Fibroblast of villous mesenchyme (primary cell): ENCODE results near the gene SPACA6. TPM values are rescaled to one million over a fixed set of nuclear protein-coding genes. Genes with fewer than 3 reads are reported as not detected.
"Not testable (repeated sequence)": the region's sequence is repeated elsewhere in the genome, so short reads cannot be mapped to it uniquely, and the experiment has no call there.

Source experiments
- DNase-seq: peaks from one replicate; pipeline ENCODE4 v3.0.0-alpha.2; 2010; ENCODE audit warnings: low read depth
- H3K4me3 ChIP-seq: 2 replicates; pipeline ENCODE4 v1.5.1; 2011; ENCODE audit warnings: low read depth, mild to moderate bottlenecking, low read length
- total RNA-seq: library from RNA; depleted of rRNA; stranded (reverse); fragments of >200 nt; gene quantifications from 2 replicates; pipeline ENCODE4 v1.2.3, GENCODE V29; 2012
- TF ChIP-seq, protein P1 (sequence below): IDR thresholded peaks from 2 replicates; pipeline ENCODE4 v1.5.1; 2012; ENCODE audit warnings: low read depth, mild to moderate bottlenecking, low read length; ENCODE audit not compliant: insufficient read depth

The SPACA6 gene
- total RNA-seq, 1 donor = 10.8 TPM

DNA sequence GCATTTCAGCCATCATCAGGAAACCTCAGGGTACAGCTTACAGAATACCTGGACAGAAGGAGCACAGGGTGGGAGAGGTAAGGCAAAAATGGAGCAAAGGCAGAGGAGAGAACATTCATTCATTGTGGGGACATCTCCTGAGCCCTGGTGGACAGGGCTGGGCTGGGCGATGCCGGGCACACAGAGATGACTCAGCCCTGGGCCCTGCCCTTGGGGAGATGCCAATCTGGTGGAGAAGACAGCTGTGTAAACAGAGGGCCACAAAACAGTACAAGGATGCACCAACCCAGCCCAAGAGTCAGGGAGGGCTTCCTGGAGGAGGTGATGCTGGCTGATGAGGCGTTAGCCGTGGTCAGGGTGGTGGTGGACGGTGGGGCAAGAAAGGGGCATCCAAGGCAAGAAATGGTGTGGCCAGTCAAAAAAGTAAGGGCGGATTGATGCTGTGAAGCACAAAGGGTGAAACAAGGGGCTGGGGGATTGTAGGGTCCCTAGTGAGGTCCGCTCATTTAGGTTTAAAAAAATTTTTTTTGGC lies 34.3 kb downstream of the SPACA6 start:
- TF ChIP-seq, protein P1, sequence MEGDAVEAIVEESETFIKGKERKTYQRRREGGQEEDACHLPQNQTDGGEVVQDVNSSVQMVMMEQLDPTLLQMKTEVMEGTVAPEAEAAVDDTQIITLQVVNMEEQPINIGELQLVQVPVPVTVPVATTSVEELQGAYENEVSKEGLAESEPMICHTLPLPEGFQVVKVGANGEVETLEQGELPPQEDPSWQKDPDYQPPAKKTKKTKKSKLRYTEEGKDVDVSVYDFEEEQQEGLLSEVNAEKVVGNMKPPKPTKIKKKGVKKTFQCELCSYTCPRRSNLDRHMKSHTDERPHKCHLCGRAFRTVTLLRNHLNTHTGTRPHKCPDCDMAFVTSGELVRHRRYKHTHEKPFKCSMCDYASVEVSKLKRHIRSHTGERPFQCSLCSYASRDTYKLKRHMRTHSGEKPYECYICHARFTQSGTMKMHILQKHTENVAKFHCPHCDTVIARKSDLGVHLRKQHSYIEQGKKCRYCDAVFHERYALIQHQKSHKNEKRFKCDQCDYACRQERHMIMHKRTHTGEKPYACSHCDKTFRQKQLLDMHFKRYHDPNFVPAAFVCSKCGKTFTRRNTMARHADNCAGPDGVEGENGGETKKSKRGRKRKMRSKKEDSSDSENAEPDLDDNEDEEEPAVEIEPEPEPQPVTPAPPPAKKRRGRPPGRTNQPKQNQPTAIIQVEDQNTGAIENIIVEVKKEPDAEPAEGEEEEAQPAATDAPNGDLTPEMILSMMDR = no peak
- no peak overlapping the region for H3K4me3 ChIP-seq
- peak; percentile 67 for DNase-seq

DNA sequence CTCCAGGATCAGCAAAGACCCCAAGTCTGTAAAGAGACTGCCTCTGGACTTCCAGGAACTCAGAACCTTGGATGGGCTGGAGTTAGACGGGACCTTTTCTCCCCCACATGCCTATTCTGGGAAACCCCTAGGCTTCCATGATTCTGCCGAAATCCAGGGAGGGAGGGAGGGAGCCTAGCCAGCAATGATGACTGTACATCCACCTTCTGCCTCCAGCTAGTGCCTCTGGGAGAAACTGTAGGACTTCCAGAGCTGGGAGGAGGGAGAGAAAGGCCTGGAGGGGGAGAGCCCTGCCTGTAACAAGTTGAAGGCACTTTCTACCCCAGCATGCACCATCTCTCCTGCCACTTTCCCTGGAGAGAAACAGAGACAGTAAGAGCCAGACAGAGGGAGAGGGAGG lies 36.7 kb downstream of the SPACA6 start:
- TF ChIP-seq, protein P1 = no peak
- H3K4me3 ChIP-seq = no peak overlapping the region
- DNase-seq = no peak

DNA sequence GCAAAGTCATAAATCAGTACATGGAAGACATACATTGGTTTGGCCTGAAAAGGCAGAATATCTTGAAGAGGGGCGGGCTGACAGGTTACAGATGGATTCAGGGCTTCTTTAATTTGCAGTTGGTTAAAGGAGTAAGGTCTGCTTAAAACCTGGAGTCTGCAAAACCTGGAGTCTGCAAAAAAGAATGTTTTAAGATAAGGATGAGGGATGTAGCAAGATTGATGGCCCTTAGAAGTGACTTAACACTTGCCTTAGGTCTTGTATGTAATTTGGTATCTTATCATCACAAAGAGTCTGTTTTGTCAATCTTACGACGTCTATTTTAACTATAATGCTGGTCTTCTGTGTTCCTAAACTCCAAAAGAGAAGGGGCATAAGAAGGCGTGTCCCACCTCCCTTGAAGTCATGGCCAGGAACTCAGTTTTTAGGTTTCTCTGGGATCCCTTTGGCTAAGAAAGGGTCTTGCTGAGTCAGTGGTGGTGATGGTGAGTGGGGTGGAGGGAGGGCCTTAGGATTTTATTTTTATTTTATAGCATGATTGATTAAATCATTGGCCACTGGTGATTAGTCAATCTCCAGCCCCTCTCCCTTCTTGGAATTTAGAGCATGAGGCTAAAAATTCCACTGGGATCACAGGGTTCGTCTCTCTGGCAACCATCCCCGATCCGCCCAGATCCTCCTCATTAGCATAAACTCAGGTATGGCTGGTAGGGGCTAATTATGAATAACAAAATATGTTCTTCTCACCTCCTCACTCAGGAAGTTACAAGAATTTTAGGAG lies 40.8 kb downstream of the SPACA6 start:
- no peak overlapping the region for H3K4me3 ChIP-seq
- DNase-seq = no peak
- TF ChIP-seq, protein P1 = no peak

DNA sequence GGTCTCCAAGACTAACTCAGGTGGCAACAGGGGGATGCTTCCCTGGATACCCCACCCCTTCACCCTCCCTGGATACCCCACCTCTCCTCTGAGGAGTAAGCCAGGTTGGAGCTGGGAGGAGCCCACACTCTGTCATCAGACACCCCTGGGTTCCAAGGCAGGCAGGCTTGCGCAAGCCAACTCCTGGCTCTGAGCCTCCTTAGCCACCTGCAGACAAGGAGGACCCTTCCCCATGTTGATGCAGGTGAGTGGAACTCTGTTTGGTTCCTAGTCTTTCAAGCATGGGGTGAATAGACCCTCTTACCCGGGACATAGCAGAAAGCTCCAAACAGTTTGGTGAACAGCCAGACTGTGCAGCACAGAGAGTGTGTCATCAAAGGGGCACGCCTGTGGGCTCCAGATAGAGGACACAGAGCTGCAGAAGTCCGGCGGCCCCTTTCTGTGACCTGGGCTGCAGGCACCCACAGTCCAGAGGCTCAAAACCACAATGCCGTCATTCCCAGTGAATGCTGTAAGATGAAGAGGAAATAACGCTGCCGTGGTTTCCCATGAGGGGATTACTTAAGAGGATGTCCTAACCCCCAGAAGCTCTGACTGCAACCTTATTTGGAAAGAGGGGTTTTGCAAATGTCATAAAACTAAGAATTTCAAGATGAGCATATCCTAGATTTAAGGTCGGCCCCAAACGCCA lies 42.8 kb downstream of the SPACA6 start:
- H3K4me3 ChIP-seq = no peak overlapping the region
- peak; percentile 98 for DNase-seq
- TF ChIP-seq, protein P1 = no peak

DNA sequence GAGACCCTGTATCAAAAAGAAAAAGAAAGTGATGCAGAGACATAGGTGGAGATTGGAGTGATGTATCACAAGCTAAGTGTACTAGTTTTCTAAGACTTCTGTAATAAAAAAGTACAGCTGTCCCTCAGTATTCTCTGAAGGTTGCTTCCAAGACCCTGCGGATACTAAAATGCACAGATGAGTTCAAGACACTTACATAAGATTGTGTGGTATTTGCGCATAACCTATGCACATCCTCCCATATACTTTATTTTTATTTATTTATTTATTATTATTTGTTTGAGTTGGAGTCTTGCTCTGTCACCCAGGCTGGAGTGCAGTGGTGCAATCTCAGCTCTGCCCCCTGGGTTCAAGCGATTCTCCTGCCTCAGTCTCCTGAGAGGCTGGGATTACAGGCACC lies 44.3 kb downstream of the SPACA6 start:
- TF ChIP-seq, protein P1 = no peak
- no peak overlapping the region for H3K4me3 ChIP-seq
- no peak for DNase-seq

DNA sequence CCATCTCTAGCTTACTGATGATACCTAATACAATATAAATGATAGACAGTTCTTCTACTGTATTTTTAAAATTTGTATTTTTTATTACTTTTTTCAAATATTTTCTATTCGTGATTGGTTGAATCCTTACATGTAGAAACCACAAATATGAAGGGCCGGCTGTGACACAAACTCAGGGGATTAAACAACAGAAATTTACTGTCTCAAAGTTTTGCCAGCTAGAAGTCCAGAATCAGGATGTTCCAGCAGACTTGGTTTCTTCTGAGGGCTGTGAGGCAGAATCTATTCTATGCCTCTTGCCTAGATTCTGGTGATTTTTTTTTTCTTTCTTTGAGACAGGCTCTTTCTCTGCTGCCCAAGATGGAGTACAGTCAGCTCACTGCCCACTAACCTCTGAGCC lies 44.8 kb downstream of the SPACA6 start:
- peak; percentile 55 for DNase-seq
- TF ChIP-seq, protein P1 = no peak

DNA sequence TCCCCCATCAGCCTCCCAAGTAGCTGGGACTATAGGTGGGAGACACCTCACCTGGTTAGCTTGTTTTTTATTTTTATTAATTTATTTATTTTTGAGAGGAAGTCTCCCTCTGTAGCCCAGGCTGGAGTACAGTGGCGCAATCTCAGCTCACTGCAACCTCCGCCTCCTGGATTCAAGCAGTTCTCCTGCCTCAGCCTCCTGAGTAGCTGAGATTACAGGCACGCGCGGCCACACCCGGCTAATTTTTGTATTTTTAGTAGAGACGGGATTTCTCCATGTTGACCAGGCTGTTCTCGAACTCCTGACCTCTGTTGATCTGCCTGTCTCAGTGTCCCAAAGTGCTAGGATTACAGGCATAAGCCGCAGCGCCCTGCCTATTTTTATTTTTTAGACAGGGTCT lies 45.4 kb downstream of the SPACA6 start:
- not testable (repeated sequence) for DNase-seq, H3K4me3 ChIP-seq

More for the DNA sequence above, 44.8 kb downstream of the SPACA6 start:
- no peak overlapping the region for H3K4me3 ChIP-seq
